Measurements from ENCODE around the gene MGAT5B.
"Not testable (repeated sequence)": the region's sequence is repeated elsewhere in the genome, so short reads cannot be mapped to it uniquely, and the experiment has no call there.

MGAT5B gene

GRCh38 chr17:76956846-76957540 lies 88.8 kb downstream of the MGAT5B start:
- DNase-seq, result no peak

- DNase-seq, result no peak
These were observed 89.7 kb downstream of the MGAT5B start for GRCh38 chr17:76957678-76958464.

- DNase-seq, result no peak
These were observed 90.8 kb downstream of the MGAT5B start for GRCh38 chr17:76958974-76959373.

- DNase-seq, result no peak
These were observed 93.7 kb downstream of the MGAT5B start for GRCh38 chr17:76961869-76962268.

GRCh38 chr17:76962858-76963257 lies 94.7 kb downstream of the MGAT5B start:
- no peak for DNase-seq

GRCh38 chr17:76966016-76966415 lies 97.8 kb downstream of the MGAT5B start:
- DNase-seq, result no peak

- DNase-seq, result no peak
These were observed 98.4 kb downstream of the MGAT5B start for GRCh38 chr17:76966486-76967181.

GRCh38 chr17:76967762-76968161 lies 99.6 kb downstream of the MGAT5B start:
- no peak for DNase-seq

- DNase-seq, result no peak
These were observed 100.7 kb downstream of the MGAT5B start for GRCh38 chr17:76968707-76969597.

GRCh38 chr17:76969598-76970172 lies 101.5 kb downstream of the MGAT5B start:
- no peak for DNase-seq

GRCh38 chr17:76970228-76970627 lies 102.0 kb downstream of the MGAT5B start:
- not testable (repeated sequence) for DNase-seq

- DNase-seq, result no peak
These were observed 103.9 kb downstream of the MGAT5B start for GRCh38 chr17:76972046-76972641.

- no peak for DNase-seq
These were observed 104.8 kb downstream of the MGAT5B start for GRCh38 chr17:76973040-76973439.

- DNase-seq, result no peak
These were observed 106.5 kb downstream of the MGAT5B start for GRCh38 chr17:76974721-76975120.

GRCh38 chr17:76978050-76978449 lies 109.8 kb downstream of the MGAT5B start:
- DNase-seq, result not testable (repeated sequence)

- no peak for DNase-seq
These were observed 113.5 kb downstream of the MGAT5B start for GRCh38 chr17:76981545-76982295.

GRCh38 chr17:76982408-76983074 lies 114.3 kb downstream of the MGAT5B start:
- DNase-seq, result no peak

GRCh38 chr17:76983075-76983775 lies 115.0 kb downstream of the MGAT5B start:
- no peak for DNase-seq

GRCh38 chr17:76986365-76986764 lies 118.2 kb downstream of the MGAT5B start:
- no peak for DNase-seq
